22Rv1 (cell line): ENCODE measurements around the gene ITPRIPL1.

Experiments
- ZFX ChIP-seq: fragments of 450-650 bp; IDR thresholded peaks from 2 replicates; pipeline ENCODE4 v1.6.1; 2017; ENCODE audit warnings: antibody characterized with exemption, borderline replicate concordance
- TF ChIP-seq, protein P1 (sequence below): fragments of 450-650 bp; IDR thresholded peaks from 2 replicates; pipeline ENCODE4 v1.5.1; 2017; ENCODE audit warnings: mild to moderate bottlenecking

DNA sequence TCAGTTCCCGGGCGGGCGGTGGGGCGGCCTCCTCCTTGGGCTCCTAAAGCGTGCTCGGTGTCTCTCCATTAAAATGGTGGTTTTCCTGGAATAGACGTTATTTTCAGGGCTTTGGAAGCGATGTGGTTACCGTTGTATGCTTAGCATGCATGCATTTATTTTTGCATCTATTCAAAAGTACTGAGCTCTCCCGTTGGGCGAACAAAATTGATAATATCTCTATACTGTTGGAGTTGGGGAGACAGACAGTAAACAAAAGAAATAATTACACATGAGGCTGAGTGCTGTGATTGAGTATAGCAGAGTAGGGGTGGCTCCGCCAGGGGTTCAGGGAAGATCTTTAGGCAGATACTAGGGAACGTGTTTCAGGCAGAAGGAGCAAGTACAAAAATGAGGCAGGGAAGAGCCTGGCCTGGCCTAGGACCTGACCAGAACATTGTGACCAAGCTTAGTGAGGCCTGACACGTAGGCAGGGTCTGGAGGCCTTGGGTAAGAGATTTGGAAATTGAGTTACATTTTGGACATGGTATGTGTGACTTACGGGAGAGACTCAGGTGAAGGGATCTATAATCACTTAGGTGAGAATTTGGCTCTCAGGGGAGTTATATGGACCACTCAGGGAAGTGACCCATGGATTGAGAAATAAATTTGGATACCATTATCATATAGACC lies 11.1 kb downstream of the ITPRIPL1 start:
- TF ChIP-seq, protein P1, sequence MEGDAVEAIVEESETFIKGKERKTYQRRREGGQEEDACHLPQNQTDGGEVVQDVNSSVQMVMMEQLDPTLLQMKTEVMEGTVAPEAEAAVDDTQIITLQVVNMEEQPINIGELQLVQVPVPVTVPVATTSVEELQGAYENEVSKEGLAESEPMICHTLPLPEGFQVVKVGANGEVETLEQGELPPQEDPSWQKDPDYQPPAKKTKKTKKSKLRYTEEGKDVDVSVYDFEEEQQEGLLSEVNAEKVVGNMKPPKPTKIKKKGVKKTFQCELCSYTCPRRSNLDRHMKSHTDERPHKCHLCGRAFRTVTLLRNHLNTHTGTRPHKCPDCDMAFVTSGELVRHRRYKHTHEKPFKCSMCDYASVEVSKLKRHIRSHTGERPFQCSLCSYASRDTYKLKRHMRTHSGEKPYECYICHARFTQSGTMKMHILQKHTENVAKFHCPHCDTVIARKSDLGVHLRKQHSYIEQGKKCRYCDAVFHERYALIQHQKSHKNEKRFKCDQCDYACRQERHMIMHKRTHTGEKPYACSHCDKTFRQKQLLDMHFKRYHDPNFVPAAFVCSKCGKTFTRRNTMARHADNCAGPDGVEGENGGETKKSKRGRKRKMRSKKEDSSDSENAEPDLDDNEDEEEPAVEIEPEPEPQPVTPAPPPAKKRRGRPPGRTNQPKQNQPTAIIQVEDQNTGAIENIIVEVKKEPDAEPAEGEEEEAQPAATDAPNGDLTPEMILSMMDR: no peak
- TF ChIP-seq ZFX: no peak
